GM18508 (cell line): ENCODE data around the gene CALML4.
"Not testable (repeated sequence)": the region's sequence is repeated elsewhere in the genome, so short reads cannot be mapped to it uniquely, and the experiment has no call there.

Experiments
- ATAC-seq: cut with Tn5 transposase; IDR thresholded peaks from one replicate; pipeline ENCODE4 v1.9.1; 2021; ENCODE audit warnings: moderate number of reproducible peaks; ENCODE audit not compliant: insufficient read depth, unreplicated experiment

Gene CALML4, protein sequence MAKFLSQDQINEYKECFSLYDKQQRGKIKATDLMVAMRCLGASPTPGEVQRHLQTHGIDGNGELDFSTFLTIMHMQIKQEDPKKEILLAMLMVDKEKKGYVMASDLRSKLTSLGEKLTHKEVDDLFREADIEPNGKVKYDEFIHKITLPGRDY

DNA sequence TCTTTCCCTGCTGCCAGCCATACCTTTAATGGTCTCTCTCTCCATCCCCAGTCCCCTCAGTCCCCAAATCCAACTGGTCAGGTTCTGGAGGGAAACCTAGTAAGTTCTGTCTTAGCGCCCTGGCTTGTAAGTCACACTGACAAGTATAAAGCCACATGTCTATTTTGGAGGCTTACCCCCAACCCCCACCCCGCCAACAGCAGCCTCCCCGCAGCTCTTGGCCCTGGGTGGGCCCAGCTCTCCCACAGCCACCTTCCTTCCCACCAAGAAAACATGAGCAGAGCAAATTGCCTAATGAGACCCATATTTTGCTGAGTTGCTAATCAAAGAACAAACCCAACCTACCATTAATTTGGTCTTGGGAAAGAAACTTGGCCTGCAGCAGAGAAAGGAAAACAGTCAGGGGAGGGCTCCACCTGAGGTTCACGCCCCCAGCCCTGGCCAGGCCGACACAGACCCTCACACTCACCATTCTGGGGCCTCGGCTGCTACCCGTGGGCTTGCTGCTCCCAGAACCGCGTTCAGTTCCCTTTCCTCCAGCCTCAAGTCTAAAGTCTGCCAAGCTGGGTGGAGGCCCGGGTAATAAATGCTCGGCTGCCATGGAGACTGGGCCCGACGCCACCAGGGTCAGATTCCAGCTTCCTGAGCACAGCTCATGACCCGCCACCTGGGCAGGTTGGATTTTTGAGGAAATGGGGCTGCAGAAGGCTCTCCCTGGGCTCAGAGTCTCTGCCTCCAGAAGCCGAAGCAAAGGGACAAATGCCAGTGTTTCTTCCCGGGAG is at the start of gene CALML4:
Gene CALML4, minus strand, starts transcription at position 557 of the 782 bp plus-strand sequence. Its CDS starts 85 bp downstream, at position 472.
- no peak for ATAC-seq

DNA sequence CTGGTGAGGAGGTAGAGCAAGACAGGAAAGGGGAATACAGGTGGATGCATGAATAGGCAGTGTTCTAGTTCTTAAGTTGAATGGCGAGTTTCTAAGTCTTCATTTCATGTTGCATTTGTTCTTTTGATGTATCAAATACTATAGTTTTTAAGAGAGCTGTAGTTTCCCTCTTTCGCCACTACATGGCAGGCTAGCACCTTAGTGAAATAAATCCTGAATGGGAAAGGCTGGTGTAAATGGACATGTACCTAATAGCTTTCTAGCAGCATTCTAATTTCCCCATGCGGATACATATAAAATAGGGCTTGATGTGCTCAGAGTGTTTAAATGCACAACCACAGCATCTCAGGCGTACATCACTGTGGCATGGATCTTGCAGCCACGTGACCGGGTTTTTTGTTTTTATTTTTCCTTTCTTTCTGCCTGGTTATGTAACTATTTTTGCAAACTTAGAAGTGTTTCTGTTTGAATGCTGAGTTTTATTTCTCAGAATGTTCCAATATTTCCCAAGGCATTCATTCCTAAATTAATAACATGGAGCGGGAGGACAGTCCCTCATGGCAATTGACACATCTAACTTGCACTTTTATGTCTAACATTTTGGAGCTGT is 47.9 kb upstream of the CALML4 start:
- no peak for ATAC-seq

DNA sequence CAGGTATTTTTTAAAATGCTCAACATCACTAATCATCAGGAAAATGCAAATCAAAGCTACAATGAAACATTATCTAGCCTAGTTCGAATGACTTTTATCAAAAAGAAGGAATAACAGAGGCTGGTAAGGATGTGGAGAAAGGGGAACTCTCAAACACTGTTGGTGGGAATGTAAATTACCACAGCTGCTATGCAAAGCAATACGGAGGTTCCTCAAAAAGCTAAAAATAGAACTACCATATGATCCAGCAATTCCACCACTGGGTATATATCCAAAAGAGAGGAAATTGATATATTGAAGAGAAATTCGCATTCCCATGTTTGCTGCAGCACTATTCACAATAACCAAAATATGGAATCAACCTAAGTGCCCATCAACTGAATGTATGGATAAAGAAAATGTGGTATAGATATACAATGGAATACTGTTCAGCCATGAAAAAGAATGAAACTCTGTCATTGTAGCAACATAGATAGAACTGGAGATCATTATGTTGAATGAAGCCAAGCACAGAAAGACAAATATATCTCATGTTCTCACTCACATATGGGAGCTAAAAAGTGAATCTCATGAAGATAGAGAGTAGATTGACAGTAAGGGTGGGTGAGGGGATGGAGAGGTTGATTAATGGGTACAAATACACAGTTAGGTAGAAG is 44.1 kb upstream of the CALML4 start:
- no peak for ATAC-seq

DNA sequence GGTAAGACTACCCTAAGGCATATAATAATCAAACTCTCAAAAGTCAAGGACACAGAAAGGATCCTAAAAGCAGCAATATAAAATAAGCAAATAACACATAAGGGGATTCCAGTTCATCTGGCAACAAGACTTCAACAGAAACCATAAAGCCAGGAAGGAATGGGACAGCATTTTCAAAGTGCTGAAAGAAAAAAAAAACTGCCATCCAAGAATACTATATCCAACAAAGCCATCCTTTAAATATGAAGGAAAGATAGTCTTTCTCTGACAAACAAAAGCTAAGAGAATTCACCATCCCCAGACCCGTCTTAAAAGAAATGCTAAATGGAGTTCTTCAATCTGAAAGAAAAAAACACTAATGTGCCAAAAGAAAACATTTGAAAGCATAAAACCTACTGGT is 39.1 kb upstream of the CALML4 start:
- no peak for ATAC-seq

DNA sequence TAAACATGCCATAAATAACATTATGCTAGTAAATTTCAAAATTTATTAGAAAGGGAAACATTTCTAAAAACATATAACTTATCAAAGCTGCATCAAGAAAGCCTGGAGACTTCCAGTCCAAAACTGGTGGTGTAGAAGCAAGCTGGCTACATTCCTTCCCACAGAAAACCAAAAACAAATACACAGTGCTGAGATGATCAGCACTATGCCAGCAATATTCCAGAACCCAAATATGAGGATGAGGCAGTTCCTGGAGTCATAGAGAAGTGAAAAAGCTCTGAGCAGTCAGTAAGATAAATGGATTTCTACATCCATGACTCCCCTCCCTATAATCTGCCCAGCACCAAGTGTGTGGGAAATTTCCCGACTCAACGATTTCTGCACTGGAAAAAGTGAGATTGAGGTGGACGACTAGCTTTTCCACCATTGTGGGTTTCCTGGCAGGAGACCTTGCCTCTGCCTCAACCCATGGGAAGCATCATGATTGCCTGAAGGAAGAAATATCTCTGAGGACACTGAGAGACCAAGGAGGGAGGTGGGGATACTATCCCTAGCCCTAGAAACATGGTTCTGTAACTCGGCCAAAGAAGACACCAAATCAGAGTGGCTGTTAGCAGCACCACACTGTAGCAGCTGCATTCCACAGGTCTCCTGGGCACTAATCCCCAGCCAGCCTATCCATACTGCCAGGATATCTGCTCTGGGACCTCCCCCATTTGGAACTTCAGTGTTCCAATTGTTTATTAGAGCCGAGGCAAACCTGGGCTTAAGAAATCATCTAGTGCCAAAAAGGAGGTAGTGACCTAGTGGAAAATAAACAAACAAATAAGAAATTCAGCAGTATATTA is 36.2 kb upstream of the CALML4 start:
- ATAC-seq, result no peak

DNA sequence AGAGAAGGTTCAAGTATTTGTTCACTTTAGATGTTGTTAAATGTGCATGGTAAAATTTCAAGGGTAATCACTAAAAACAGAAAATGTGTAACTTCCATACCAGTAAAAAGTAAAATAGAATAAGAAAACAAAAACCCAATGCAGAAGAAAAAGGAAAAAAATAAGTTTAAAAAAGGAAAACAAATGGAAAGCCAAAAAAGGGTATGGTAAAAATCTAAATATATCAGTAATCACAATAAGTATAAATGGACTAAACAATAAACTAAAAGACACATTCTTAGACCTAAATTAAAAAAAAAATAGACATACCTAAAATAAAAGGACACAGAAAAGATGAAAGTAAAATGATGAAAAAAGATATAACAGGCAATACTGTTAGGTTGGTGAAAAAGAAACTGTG is 33.9 kb upstream of the CALML4 start:
- no peak for ATAC-seq

DNA sequence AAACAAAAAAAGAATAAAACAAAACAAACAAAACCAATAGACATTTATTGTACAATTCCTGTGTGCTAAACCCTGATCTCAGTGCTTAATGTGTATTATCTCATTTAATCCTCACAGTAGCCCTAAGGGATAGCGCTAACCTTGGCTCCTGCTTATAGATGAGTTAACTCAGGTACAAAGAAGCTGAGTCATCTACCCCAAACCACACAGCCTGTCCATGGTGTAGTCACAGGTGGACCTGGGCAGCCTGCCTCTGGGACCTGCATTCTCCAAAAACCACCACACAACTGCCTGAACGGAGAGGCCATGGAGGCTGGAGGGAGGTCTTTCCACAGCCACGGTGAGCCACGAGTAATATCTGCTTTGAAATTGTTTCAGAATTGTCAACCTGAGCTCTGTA is 29.9 kb upstream of the CALML4 start:
- no peak for ATAC-seq

DNA sequence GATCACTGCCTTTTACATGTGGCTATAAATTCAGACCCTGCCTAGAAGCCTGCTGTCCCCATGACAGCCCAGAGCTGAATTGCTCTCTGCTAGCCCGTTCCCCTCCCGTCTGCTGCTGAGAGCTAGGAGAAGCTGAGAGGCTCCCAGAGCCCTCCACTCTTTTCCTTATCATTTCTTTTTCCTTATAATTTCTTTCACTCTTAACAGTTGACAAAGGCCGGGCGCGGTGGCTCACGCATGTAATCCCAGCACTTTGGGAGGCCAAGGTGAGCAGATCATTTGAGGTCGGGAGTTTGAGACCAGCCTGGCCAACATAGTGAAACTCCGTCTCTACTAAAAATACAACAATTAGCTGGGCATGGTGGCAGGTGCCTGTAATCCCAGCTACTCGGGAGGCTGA is 29.4 kb upstream of the CALML4 start:
- ATAC-seq, result not testable (repeated sequence)

DNA sequence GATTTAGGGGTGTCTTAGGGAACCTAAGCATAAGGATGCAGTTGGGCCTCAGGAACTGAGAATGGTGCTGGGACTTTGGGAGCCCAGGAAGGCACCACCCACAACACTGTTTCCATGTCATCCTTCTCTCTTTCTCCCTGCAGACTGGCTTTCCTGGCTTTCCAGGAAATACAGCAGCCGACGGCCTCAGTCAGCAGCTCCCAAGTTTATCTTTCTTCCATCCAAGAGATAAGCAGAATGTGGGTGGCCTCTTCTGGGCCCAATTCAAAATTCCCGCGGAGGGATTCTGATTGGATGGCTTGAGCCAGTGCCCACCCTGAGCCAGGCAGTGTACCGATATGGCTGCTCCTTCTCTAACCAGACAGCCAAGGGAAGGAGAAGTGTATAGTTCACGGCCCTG is 28.9 kb upstream of the CALML4 start:
- ATAC-seq, result no peak

DNA sequence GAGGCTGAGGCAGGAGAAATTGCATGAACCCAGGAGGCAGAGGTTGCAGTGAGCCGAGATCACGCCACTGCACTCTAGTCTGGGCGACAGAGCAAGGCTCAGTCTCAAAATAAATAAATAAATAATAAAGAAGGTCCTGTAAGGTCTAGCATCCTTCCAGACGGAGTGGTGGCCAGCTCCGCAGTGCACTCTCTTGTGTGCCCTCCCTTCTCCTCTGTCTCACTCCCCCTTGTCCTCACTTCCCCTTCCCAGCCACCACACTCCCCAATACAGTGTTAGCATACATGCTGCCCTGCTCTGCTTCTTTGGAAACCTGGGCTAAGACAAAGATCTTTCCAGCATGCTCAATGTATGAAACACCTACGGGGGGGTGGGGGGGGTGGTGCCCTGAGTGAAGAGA is 27.8 kb upstream of the CALML4 start:
- ATAC-seq, result no peak

DNA sequence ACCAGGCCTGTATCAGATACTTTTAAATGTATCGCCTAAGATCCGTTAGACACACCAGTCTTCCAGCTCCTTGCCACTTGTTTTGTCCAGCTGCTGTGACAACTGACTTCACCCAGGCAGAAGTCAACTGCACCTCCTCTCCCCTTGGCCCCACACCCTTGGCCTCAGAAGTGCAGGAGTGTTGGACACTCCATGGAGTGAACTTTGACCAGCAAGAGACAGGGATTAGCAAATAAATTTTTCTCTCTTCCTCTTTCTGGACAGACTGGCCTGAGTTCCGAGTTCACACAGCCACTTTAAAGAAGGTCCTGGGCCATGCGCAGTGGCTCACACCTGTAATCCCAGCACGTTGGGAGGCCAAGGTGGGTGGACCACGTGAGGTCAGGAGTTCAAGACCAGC is 27.3 kb upstream of the CALML4 start:
- ATAC-seq, result no peak

DNA sequence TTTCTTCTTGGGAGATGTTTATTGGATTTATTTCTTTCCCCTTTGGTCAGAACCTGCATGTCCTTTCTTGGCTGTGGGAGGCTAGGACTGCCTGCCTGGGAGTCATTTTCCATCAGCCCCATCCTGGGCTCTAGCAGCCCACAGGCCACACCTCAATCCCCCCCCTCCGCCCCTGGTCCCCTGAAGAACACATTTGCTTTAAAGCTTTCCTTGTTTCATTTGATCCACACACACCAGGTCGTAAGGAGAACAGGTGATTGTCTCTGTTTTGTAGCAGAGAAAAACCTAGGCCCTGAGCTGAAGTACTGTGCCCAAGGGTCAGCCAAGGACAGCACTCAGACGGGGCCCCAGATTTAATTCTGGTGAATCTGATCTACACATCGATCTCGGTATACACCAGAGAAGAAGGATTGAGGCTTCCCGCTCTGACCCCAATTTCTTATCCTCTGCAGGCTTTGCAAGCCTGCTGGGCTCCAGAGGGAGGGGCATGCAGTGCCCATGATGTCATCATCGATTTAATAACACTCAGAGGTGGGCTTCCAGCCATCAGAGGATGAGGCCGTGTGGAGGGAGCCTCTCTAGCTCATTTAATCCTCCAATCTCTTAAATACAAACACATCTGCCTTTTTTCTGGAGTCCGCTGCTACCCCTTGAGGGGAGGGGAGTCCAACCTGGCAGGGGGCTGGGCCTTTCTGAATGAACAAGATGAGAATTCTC is 26.1 kb upstream of the CALML4 start:
- ATAC-seq, result no peak

DNA sequence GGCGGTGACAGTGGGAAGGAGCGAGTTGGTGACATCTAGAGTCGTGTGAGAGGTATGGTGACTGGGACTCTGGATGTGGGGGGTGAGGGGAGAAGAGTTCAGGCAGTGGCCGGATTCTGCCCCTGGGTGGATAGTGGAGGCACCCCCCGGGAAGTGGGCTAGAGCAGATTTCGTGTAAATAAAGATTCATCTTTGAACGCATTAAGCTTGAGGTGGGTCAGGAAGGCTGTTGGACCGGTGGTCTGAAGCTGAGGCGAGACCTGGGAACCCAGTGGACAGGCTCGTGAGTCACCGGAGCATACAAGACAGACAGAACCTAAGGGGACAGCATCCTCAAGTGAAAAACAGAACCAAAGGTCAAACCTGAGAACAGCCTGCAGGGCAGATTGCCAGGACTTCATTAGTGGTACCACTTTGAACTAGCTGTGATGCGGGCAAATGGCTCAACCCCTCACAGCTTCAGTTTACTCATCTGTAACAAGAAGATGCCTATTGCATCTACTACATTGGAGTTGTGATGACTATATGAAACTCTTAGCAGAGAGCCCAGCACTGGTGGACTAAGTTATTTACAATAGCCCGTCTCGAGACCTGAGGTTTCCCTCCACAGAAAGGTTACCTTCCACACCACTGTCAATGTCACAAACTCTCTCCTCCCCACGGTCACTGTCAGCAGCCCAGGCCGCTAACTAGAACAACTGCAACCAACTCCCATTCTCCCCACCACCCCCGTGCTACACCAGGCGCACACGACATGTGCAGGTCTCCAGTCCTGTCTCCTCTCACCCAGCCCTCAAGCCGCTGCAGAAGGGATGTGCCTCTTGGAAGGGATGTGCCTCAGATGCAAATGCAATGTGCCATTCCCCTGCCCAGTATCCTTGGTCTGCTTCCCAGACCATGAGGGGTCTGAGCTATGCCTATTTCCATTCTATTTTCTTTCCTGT is 25.3 kb upstream of the CALML4 start:
- no peak for ATAC-seq

DNA sequence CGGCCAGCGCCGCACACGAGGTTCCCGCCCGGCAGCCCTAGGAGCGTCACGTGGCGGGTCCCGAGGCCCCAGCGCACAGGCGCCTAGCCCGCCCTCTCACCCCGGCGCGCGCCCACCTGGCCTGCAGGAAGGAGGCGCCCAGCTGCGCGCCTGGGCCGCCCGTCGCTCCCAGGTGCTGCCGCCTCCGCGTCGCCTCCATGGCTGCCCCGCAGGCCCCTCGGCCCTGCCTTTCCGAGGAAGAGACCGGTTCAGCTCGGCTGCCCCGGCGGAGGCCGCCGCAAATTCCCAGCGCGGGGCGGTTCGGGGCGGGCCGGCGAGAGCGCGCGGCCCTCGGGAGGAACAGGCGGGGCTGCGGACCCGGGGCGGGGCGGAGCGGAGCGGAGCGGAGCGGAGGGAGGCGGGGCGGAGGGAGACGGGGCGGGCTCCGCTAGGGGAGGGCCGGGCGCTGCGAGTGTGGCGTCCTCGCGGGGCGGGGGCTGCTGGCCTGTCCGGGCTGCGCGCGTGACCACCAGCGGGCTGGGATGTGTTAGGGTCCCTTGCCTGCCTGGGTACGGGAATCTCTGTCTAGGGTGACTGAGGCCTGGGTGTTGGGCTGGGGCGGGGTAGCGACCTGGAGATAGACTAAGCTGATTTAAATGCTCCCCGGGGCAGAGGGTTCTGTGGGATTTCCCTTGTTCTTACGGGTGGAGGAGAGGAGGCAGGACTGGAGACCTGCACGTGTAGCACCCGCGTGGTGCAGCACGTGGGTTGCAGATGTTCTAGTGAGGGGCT is 24.4 kb upstream of the CALML4 start, which contains the start of gene CLN6:
Gene CLN6, minus strand, starts transcription at position 343 of the 771 bp plus-strand sequence. Its CDS starts 144 bp downstream, at position 199.
- no peak for ATAC-seq

DNA sequence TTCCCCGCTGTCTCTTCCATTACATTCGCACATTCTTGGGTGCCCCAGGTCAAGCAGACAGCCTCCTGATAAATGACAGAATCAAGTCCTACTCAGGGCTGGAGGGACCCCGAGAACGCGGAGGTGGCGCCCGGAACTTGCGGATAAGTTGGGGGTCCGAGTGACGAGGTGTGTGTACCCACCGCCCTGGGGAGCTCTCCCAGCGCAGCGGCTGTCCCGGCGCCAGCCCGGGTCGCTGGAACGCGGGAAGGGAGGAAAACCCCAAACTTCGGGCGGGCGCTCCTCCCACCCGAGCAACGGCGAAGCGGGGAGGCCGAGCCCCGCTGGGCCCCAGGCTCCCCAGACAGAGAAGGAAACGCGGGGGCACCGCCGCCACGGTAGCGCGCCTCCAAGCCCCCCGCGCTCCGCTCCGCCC is 23.8 kb upstream of the CALML4 start:
- ATAC-seq, result no peak

DNA sequence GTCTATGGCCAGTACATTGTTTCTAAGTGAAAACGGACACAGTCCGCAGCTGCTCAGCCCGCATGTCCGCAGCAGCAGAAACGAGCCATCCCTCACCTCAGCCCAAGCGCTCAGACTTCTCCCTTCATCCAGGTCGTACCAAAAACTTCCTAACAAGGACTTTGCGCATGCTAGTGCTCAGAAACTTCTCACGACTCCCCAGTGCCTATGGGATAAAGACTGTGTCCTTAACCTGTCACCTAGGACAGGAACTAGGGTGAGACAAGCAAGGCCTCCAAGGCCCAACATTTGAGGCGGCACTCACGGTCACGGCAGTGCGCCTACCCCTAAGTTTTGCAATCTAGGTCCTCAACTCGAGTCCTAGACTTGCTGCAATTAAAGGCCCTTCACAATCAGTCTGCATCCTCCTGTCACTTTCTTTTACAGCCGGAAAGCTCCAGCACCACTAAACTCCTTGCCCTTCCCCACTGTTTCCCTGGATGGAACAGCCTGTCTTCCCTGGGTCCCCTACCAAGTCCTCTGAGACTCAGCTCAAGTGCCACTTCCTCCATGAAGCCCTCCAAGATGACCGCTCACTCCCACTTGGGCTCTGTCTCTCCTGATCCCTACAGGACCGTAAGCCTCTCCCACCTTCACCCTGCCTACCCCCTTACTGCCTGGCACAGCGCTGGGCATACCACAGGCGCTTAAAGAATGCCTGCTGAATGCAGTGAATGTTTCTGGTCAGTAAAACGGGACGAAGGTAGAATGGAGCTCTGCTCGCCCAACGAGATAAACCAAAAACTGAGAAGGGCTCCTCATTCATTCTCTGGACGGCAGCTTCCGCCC is 23.2 kb upstream of the CALML4 start:
- no peak for ATAC-seq

DNA sequence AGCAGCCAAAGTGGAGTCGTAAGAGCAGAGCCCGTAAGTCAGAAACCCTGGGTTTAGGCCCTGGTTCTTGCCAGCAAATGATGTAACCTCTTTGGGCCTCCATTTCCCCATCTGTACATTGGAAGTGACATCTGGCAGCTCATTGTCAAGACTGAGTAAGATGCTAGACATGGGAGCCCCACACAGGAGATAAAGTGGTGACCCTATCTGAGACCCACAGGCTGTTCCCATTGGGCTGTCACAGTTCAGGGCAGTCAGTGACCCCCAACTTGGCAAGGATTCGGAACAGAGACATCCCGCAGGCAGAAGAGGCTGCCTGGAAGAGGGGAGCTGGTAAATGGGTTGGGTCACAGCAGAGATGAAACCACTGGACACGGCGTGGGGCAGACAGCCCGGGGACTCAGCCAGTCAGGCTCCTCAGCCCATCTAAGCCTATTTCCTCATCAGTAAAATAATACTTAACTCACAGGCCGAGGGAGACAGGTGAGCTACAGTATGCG is 22.6 kb upstream of the CALML4 start:
- no peak for ATAC-seq
